WTC11 (cell line): ENCODE measurements around the gene COL4A1. TPM values are rescaled to one million over a fixed set of nuclear protein-coding genes. Genes with fewer than 3 reads are reported as not detected.

Source experiments
- ATAC-seq: fragments of 200-7000 bp; cut with Tn5 transposase; 2 replicates; pipeline ENCODE4 v1.10.0; 2021; ENCODE audit warnings: mild to moderate bottlenecking, moderate library complexity
- CTCF ChIA-PET: fragments of 300-600 bp; sonication (Branson Sonifier 250); formaldehyde crosslinking; loops from one replicate; lab custom pipeline; 2021; ENCODE audit warnings: antibody characterized with exemption; lab: Charles Lee
- POLR2A ChIA-PET: fragments of 350-600 bp; sonication (Branson Sonifier 250); formaldehyde crosslinking; loops from one replicate; lab custom pipeline; 2021; ENCODE audit warnings: antibody characterized with exemption; lab: Charles Lee
- DNase-seq: peaks from one replicate; pipeline ENCODE4 v3.0.0; 2021; ENCODE audit warnings: low spot score
- H3K27ac Mint-ChIP-seq: 2 replicates; pipeline ENCODE4 v1.8.0; 2021; ENCODE audit warnings: mixed read lengths
- H3K27me3 Mint-ChIP-seq: 2 replicates; pipeline ENCODE4 v1.8.0; 2021; ENCODE audit warnings: low read depth, mild to moderate bottlenecking, moderate library complexity, mixed read lengths
- H3K36me3 Mint-ChIP-seq: 2 replicates; pipeline ENCODE4 v1.8.0; 2021; ENCODE audit warnings: mixed read lengths
- H3K4me1 Mint-ChIP-seq: 2 replicates; pipeline ENCODE4 v1.8.0; 2022; ENCODE audit warnings: mixed read lengths
- H3K4me3 Mint-ChIP-seq: 2 replicates; pipeline ENCODE4 v1.8.0; 2021; ENCODE audit warnings: mild to moderate bottlenecking, moderate library complexity, mixed read lengths
- H3K9me3 Mint-ChIP-seq: 2 replicates; pipeline ENCODE4 v1.8.0; 2021; ENCODE audit warnings: mixed read lengths
- ARID4B ChIP-seq: sonication (generic); formaldehyde crosslinking; IDR thresholded peaks from 2 replicates; pipeline ENCODE4 v1.8.0; 2023; ENCODE audit warnings: missing genetic modification reagents, mild to moderate bottlenecking, borderline replicate concordance
- ATF1 ChIP-seq: sonication (generic); formaldehyde crosslinking; IDR thresholded peaks from 2 replicates; pipeline ENCODE4 v1.8.1; 2023; ENCODE audit warnings: mild to moderate bottlenecking, moderate library complexity, missing genetic modification reagents
- CREB1 ChIP-seq: sonication (generic); formaldehyde crosslinking; IDR thresholded peaks from 2 replicates; pipeline ENCODE4 v1.8.0; 2023; ENCODE audit warnings: mild to moderate bottlenecking, missing genetic modification reagents
- E2F4 ChIP-seq: sonication (generic); formaldehyde crosslinking; IDR thresholded peaks from 2 replicates; pipeline ENCODE4 v1.8.1; 2022; ENCODE audit warnings: low read depth, mild to moderate bottlenecking, moderate library complexity, missing genetic modification reagents, borderline replicate concordance
- EMX1 ChIP-seq: fragments of 250-450 bp; sonication (Bioruptor Pico); IDR thresholded peaks from 2 replicates; pipeline ENCODE4 v1.8.0; 2021; ENCODE audit warnings: mild to moderate bottlenecking
- HMGA2 ChIP-seq: fragments of 250-450 bp; sonication (Bioruptor Pico); IDR thresholded peaks from 2 replicates; pipeline ENCODE4 v1.4.0; 2021; ENCODE audit warnings: mild to moderate bottlenecking, moderate library complexity
- JAZF1 ChIP-seq: fragments of 250-450 bp; sonication (Bioruptor Pico); IDR thresholded peaks from 2 replicates; pipeline ENCODE4 v1.9.0; 2021; ENCODE audit warnings: moderate library complexity, mild to moderate bottlenecking, inconsistent platforms
- MAX ChIP-seq: sonication (generic); formaldehyde crosslinking; IDR thresholded peaks from 2 replicates; pipeline ENCODE4 v1.8.0; 2022; ENCODE audit warnings: mild to moderate bottlenecking, missing genetic modification reagents
- USF1 ChIP-seq: sonication (generic); formaldehyde crosslinking; IDR thresholded peaks from 2 replicates; pipeline ENCODE4 v1.8.0; 2022; ENCODE audit warnings: mild to moderate bottlenecking, missing genetic modification reagents
- USF2 ChIP-seq: sonication (generic); formaldehyde crosslinking; IDR thresholded peaks from 2 replicates; pipeline ENCODE4 v1.8.1; 2023; ENCODE audit warnings: mild to moderate bottlenecking, missing genetic modification reagents, moderate library complexity
- ZNF281 ChIP-seq: sonication (generic); formaldehyde crosslinking; IDR thresholded peaks from 2 replicates; pipeline ENCODE4 v1.8.0; 2023; ENCODE audit warnings: mild to moderate bottlenecking, missing genetic modification reagents
- ZNF396 ChIP-seq: fragments of 250-450 bp; sonication (Bioruptor Pico); IDR thresholded peaks from 2 replicates; pipeline ENCODE4 v1.8.0; 2021; ENCODE audit warnings: mild to moderate bottlenecking, moderate library complexity, borderline replicate concordance
- ZNF416 ChIP-seq: fragments of 250-450 bp; sonication (Bioruptor Pico); IDR thresholded peaks from 2 replicates; pipeline ENCODE4 v1.9.0; 2021; ENCODE audit warnings: mild to moderate bottlenecking, inconsistent platforms
- ZSCAN18 ChIP-seq: fragments of 250-450 bp; sonication (Bioruptor Pico); IDR thresholded peaks from 2 replicates; pipeline ENCODE4 v2.1.2; 2022; ENCODE audit warnings: mild to moderate bottlenecking, moderate library complexity
- total RNA-seq: library from RNA; stranded (reverse); gene quantifications from 3 replicates; pipeline ENCODE4 v1.2.3, GENCODE V29; 2021

COL4A1 gene
- total RNA-seq, 1 experiment from 2014 or later, result 89.6 TPM

DNA sequence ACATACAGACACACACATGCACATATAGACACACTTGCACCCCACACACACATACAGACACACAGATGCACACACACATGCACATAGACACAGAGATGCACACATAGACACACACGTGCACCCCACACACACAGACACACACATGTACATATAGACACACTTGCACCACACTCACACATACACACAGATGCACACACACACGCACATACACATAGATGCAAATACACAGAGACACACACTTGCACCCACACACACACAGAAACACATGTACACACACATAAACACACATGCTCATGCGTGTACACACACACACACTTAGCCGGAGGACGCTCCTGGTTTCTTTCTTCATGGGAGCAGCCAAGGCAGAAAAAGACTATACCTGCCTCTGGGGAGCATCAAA is 10.1 kb upstream of the COL4A1 start (continued):
- TF ChIP-seq E2F4, result no peak
- TF ChIP-seq USF1 (CRISPR knock-in tag), result no peak

GRCh38 chr13:110316196-110316595 is 9.2 kb upstream of the COL4A1 start:
- Mint-ChIP-seq H3K4me1 (peaks cover 19% of the 10 kb centered on the region), H3K9me3 (peaks cover under 1% of the 10 kb centered on the region; the same call in 1 of the 2 replicates), H3K36me3 (peaks cover 5% of the 10 kb centered on the region; the same call in 1 of the 2 replicates), H3K4me3 (no peak overlapping the region), H3K27me3 (no peaks in the 10 kb centered on the region), H3K27ac (no peak overlapping the region; the same call in 1 of the 2 replicates)
- CTCF ChIA-PET, result no interaction called here
- ATAC-seq, result no peak
- POLR2A ChIA-PET, result no interaction called here
- DNase-seq, result no peak
- TF ChIP-seq ZNF416 (CRISPR knock-in tag), result no peak
- no peak for TF ChIP-seq JAZF1 (CRISPR knock-in tag)
- no peak for TF ChIP-seq CREB1 (CRISPR knock-in tag)
- no peak for TF ChIP-seq ARID4B
- no peak for TF ChIP-seq ZSCAN18 (CRISPR knock-in tag)
- no peak for TF ChIP-seq EMX1 (CRISPR knock-in tag)

DNA sequence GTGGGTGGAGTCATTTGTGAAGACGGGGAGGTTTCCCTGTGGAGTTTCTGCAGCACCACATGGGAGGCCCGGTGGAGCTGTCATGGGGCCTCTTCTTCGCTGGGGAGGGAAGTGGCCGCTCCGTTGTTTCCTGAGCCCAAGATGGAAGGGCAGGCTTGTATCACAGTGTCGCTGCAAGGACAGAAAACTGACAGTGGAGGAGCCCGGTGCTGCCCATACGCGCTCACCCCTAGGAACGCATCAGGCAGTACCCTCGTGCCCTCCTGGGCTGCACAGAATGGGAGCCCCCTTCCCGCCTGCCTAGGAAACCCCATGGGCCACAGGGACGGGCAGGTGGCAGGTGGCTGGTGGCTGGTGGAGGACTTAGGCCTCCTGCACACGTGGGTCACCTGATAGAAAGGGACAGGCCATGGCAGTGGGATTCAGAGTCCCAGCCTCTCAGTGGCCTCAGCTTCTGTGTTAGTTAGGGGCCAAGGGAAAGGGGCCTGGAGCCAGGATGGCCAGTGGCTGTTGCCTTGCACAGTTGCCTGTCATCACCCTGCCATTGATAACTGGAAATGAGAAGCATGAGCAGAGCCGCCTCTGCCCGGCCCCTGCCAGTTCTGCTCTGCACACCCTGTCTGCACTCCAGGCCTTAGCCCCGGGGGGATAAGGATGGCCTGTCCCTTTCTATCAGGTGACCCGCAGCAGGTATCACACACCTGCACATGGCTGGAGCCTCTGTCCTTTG is 7.7 kb upstream of the COL4A1 start:
- CTCF ChIA-PET, result interaction anchor here (1.2 kb wide), 1 partner anchor 38 kb away, joined by 3 read pairs; no protein-coding TSS in a partner anchor
- TF ChIP-seq ZNF281 (CRISPR knock-in tag) (no peak), ARID4B (no peak), USF2 (CRISPR knock-in tag) (no peak), HMGA2 (CRISPR knock-in tag) (no peak), CREB1 (CRISPR knock-in tag) (no peak), MAX (no peak), ZNF396 (CRISPR knock-in tag) (no peak), ATF1 (CRISPR knock-in tag) (no peak)

More for the DNA sequence above, 7.7 kb upstream of the COL4A1 start:
- H3K9me3 Mint-ChIP-seq, result no peaks in the 10 kb centered on the region
- no peak for DNase-seq
- peaks cover 5% of the 10 kb centered on the region; the same call in 1 of the 2 replicates for H3K36me3 Mint-ChIP-seq
- POLR2A ChIA-PET, result no interaction called here
- no peak overlapping the region; the same call in 1 of the 2 replicates for H3K27ac Mint-ChIP-seq
- H3K4me3 Mint-ChIP-seq, result no peak overlapping the region
- ATAC-seq, result no peak
- peaks cover 12% of the 10 kb centered on the region for H3K4me1 Mint-ChIP-seq
- H3K27me3 Mint-ChIP-seq, result no peaks in the 10 kb centered on the region
